Measurements from ENCODE around the gene C20orf141. TPM values are rescaled to one million over a fixed set of nuclear protein-coding genes. Genes with fewer than 3 reads are reported as not detected.

C20orf141 gene
- total and polyA plus RNA-seq, 5 donors from 2014 or later = not detected

DNA sequence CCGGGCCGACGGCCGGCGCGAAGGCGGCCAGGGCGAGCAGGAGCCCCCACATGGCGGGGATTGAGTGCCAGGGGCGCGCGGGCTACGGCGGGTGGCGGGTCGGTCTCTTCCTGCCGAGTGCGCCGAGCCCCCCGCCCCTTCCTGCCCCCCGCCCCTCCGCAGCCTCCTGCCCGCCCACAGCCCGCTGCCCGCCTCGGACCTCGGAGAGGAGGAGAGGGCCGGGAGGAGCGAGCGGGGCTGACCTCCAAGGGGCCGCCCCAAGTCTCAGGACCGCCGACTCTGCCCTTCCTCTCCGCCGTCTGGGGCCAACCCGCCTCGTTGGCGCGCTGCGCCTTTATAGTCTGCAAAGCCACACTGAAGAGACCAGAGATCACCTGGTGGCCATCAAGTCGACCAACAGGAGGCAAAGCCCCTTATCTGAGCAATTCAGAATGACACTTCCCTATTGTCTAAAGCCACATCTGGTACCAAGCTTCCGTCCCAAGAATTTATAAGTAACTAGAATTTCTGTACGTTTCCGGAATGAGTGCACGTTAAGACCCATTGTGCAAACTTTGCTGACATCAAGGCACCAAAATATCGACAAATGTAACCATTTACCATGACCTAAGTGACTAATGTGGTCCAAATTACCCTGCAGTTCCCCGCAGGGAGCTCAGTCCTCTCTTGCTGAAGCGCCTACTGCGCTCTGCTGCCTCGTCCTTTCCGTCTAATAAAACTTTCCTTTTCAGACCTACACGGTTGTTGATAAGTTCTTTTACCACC is 14.1 kb upstream of the C20orf141 start, which contains the start of gene CPXM1:
CPXM1 (minus strand) TSS at position 107 of the 765 bp plus-strand sequence; CDS start at position 52, 55 bp downstream.
- H3K36me3 ChIP-seq (ENCODE audit: control insufficient read depth, insufficient read depth, low read length) = no peaks in the 10 kb centered on the region
- Mint-ChIP-seq H3K36me3 (peaks cover 3% of the 10 kb centered on the region), H3K9me3 (peaks cover 0 to 5% (median 0%) of the 10 kb centered on the region in 7 donors), H3K4me1 (peaks cover 6 to 35% (median 13%) of the 10 kb centered on the region in 4 donors), H3K27ac (peak within 1 kb of the TSS in 2 of 3 donors; percentile 3 to 72), H3K4me3 (peak within 1 kb of the TSS; percentile 41 to 85 (median 77)), H3K27me3 (peaks cover 71% of the 10 kb centered on the region)
- H3K27me3 ChIP-seq (ENCODE audit: control insufficient read depth, insufficient read depth, low read length) = peaks cover 21% of the 10 kb centered on the region
- H3K9me3 ChIP-seq (ENCODE audit: control insufficient read depth in 2 of 2, low read length in 2 of 2) = no peaks in the 10 kb centered on the region
- peak in 1 of 2 donors; percentile 27 for ATAC-seq (ENCODE audit: low read depth in 2 of 2)
- DNase-seq = peak in 1 of 3 donors; percentile 10
- H3K4me3 ChIP-seq (ENCODE audit: low read depth, low read length) = no peak within 1 kb of the TSS
- H3K27ac ChIP-seq (ENCODE audit: insufficient read depth, low read length, poor library complexity, severe bottlenecking) = no peak within 1 kb of the TSS
- peaks cover 14% of the 10 kb centered on the region for H3K4me1 ChIP-seq (ENCODE audit: control insufficient read depth, insufficient read depth, low read length, poor library complexity, severe bottlenecking)

- Histone ChIP-seq H3K27me3 (ENCODE audit: control insufficient read depth, insufficient read depth, low read length) (peaks cover 21% of the 10 kb centered on the region), H3K27ac (ENCODE audit: insufficient read depth, low read length, poor library complexity, severe bottlenecking) (no peak overlapping the region)
- peaks cover 6 to 39% (median 13%) of the 10 kb centered on the region in 4 donors for H3K4me1 Mint-ChIP-seq
These were observed 13.5 kb upstream of the C20orf141 start for GRCh38 chr20:2801286-2801728.

DNA sequence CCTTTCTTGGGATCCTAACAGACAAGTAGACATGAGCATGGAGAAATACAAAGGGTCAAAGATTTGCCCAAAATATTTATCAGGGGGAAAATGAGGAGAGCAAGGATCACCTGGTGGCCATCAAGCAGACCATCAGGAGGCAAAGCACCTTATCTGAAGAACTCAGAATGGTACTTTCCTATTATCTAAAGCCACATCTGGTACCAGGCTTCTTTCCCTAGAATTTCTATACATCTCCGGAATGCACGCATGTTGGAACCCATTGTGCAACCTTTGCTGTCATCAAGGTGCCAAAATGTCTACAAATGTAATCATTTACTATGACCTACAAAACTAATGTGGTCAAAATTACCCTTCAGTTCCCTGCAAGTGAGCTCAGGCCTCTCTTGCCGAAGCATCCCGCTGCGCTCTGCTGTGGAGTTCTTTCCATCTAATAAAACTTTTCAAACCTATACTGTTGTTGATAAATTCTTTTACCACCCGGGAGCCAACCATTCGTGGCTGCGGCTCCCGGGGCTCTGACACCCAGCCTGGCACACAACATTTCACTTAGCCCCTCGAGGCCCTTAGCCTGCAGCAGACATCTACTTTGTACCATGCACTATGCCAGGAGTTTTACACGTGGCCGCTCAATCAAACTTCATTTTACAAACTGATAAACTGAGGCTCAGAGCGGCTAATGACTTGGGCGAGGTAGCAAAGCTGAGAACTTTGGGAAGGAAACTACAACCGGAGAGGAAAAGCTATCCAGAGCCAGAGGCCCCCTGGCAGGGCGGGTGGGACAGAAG is 10.6 kb upstream of the C20orf141 start:
- Histone ChIP-seq H3K27me3 (ENCODE audit: control insufficient read depth, insufficient read depth, low read length) (peaks cover 16% of the 10 kb centered on the region), H3K4me1 (ENCODE audit: control insufficient read depth, insufficient read depth, low read length, poor library complexity, severe bottlenecking) (peaks cover 13% of the 10 kb centered on the region), H3K9me3 (ENCODE audit: control insufficient read depth in 2 of 2, low read length in 2 of 2) (no peaks in the 10 kb centered on the region), H3K36me3 (ENCODE audit: control insufficient read depth, insufficient read depth, low read length) (no peaks in the 10 kb centered on the region), H3K4me3 (ENCODE audit: low read depth, low read length) (no peak overlapping the region), H3K27ac (ENCODE audit: insufficient read depth, low read length, poor library complexity, severe bottlenecking) (no peak overlapping the region)
- no peak overlapping the region for H3K4me3 Mint-ChIP-seq
- peaks cover 0 to 5% (median 0%) of the 10 kb centered on the region in 7 donors for H3K9me3 Mint-ChIP-seq
- H3K36me3 Mint-ChIP-seq = peaks cover 3% of the 10 kb centered on the region
- no peak for DNase-seq
- ATAC-seq (ENCODE audit: low read depth in 2 of 2) = no peak
- peaks cover 84% of the 10 kb centered on the region for H3K27me3 Mint-ChIP-seq
- peaks cover 6 to 27% (median 15%) of the 10 kb centered on the region in 4 donors for H3K4me1 Mint-ChIP-seq
- no peak overlapping the region for H3K27ac Mint-ChIP-seq

More at GRCh38 chr20:2801286-2801728, 13.5 kb upstream of the C20orf141 start:
- Mint-ChIP-seq H3K27me3 (peaks cover 76% of the 10 kb centered on the region), H3K4me3 (peak overlapping the region in 3 of 4 donors; percentile 41 to 85 (median 67)), H3K36me3 (peaks cover 3% of the 10 kb centered on the region), H3K27ac (no peak overlapping the region), H3K9me3 (peaks cover 0 to 5% (median 0%) of the 10 kb centered on the region in 7 donors)
- peaks cover 14% of the 10 kb centered on the region for H3K4me1 ChIP-seq (ENCODE audit: control insufficient read depth, insufficient read depth, low read length, poor library complexity, severe bottlenecking)
- no peak overlapping the region for H3K4me3 ChIP-seq (ENCODE audit: low read depth, low read length)
- no peaks in the 10 kb centered on the region for H3K9me3 ChIP-seq (ENCODE audit: control insufficient read depth in 2 of 2, low read length in 2 of 2)
- ATAC-seq (ENCODE audit: low read depth in 2 of 2) = no peak
- no peaks in the 10 kb centered on the region for H3K36me3 ChIP-seq (ENCODE audit: control insufficient read depth, insufficient read depth, low read length)
- no peak for DNase-seq

- H3K36me3 ChIP-seq (ENCODE audit: control insufficient read depth, insufficient read depth, low read length) = no peaks in the 10 kb centered on the region
- H3K4me3 ChIP-seq (ENCODE audit: low read depth, low read length) = no peak overlapping the region
- H3K27me3 ChIP-seq (ENCODE audit: control insufficient read depth, insufficient read depth, low read length) = peaks cover 16% of the 10 kb centered on the region
- no peak overlapping the region for H3K27ac ChIP-seq (ENCODE audit: insufficient read depth, low read length, poor library complexity, severe bottlenecking)
- H3K9me3 ChIP-seq (ENCODE audit: control insufficient read depth in 2 of 2, low read length in 2 of 2) = no peaks in the 10 kb centered on the region
- no peak overlapping the region for H3K27ac Mint-ChIP-seq
- peaks cover 5% of the 10 kb centered on the region for H3K4me1 ChIP-seq (ENCODE audit: control insufficient read depth, insufficient read depth, low read length, poor library complexity, severe bottlenecking)
- peaks cover 0 to 3% (median 0%) of the 10 kb centered on the region in 7 donors for H3K9me3 Mint-ChIP-seq
- ATAC-seq (ENCODE audit: low read depth in 2 of 2) = no peak
- DNase-seq = no peak
- H3K36me3 Mint-ChIP-seq = peaks cover 3% of the 10 kb centered on the region
- H3K27me3 Mint-ChIP-seq = peaks cover 82% of the 10 kb centered on the region
- no peak overlapping the region for H3K4me3 Mint-ChIP-seq
- peaks cover 6 to 18% (median 13%) of the 10 kb centered on the region in 4 donors for H3K4me1 Mint-ChIP-seq
These were observed 9.7 kb upstream of the C20orf141 start for GRCh38 chr20:2804852-2805688.

- H3K4me3 ChIP-seq (ENCODE audit: low read depth, low read length) = no peak overlapping the region
- H3K4me1 ChIP-seq (ENCODE audit: control insufficient read depth, insufficient read depth, low read length, poor library complexity, severe bottlenecking) = no peaks in the 10 kb centered on the region
- Mint-ChIP-seq H3K9me3 (peaks cover 0 to 3% (median 0%) of the 10 kb centered on the region in 7 donors), H3K4me3 (no peak overlapping the region), H3K27me3 (peaks cover 78% of the 10 kb centered on the region), H3K36me3 (peaks cover 3% of the 10 kb centered on the region), H3K4me1 (peaks cover 5 to 15% (median 10%) of the 10 kb centered on the region in 4 donors), H3K27ac (no peak overlapping the region)
- no peak for DNase-seq
- no peak overlapping the region for H3K27ac ChIP-seq (ENCODE audit: insufficient read depth, low read length, poor library complexity, severe bottlenecking)
- peaks cover 15% of the 10 kb centered on the region for H3K27me3 ChIP-seq (ENCODE audit: control insufficient read depth, insufficient read depth, low read length)
- H3K36me3 ChIP-seq (ENCODE audit: control insufficient read depth, insufficient read depth, low read length) = no peaks in the 10 kb centered on the region
- ATAC-seq (ENCODE audit: low read depth in 2 of 2) = no peak
- H3K9me3 ChIP-seq (ENCODE audit: control insufficient read depth in 2 of 2, low read length in 2 of 2) = no peaks in the 10 kb centered on the region
These were observed 9.0 kb upstream of the C20orf141 start for GRCh38 chr20:2805689-2806350.

DNA sequence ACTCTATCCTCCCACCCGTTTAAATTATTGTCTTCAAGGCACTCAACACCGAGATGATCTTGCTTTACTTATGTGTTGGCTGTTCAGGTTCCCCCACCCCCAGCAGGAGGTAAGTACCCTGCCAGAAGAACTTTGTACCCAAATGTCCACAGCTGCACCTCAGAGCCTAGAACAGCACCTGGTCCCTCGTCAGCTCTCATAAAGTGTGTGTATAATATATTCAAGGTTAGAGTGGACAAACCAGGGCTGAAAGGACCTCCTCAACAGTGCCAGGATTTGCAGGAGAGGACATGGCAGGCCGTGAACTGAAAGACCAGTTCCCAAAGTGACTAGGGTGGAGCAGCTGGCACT is 8.5 kb upstream of the C20orf141 start:
- H3K27ac ChIP-seq (ENCODE audit: insufficient read depth, low read length, poor library complexity, severe bottlenecking) = no peak overlapping the region
- H3K27ac Mint-ChIP-seq = no peak overlapping the region
- no peaks in the 10 kb centered on the region for H3K36me3 Mint-ChIP-seq
- peaks cover 0 to 3% (median 0%) of the 10 kb centered on the region in 7 donors for H3K9me3 Mint-ChIP-seq
- ATAC-seq (ENCODE audit: low read depth in 2 of 2) (no peak), DNase-seq (no peak)
- H3K4me3 Mint-ChIP-seq = no peak overlapping the region
- no peaks in the 10 kb centered on the region for H3K9me3 ChIP-seq (ENCODE audit: control insufficient read depth in 2 of 2, low read length in 2 of 2)
- no peaks in the 10 kb centered on the region for H3K36me3 ChIP-seq (ENCODE audit: control insufficient read depth, insufficient read depth, low read length)
- H3K4me1 ChIP-seq (ENCODE audit: control insufficient read depth, insufficient read depth, low read length, poor library complexity, severe bottlenecking) = no peaks in the 10 kb centered on the region
- no peak overlapping the region for H3K4me3 ChIP-seq (ENCODE audit: low read depth, low read length)
- peaks cover under 1 to 9% (median 5%) of the 10 kb centered on the region in 4 donors for H3K4me1 Mint-ChIP-seq
- H3K27me3 Mint-ChIP-seq = peaks cover 77% of the 10 kb centered on the region
- peaks cover 9% of the 10 kb centered on the region for H3K27me3 ChIP-seq (ENCODE audit: control insufficient read depth, insufficient read depth, low read length)

Measured in CD4-positive, CD25-positive, alpha-beta regulatory T cell (primary cell).